Activated naive CD4-positive, alpha-beta T cell treated with anti-CD3 and anti-CD28 coated beads for 36 hours (primary cell): ENCODE results near the gene ATF5. TPM values are rescaled to one million over a fixed set of nuclear protein-coding genes. Genes with fewer than 3 reads are reported as not detected.

Source experiments
- CTCF ChIA-PET: fragments of 350-600 bp; sonication (Branson Sonifier 250); formaldehyde crosslinking; loops from one replicate; lab custom pipeline; 2021; ENCODE audit warnings: antibody characterized with exemption; lab: Charles Lee
- DNase-seq: peaks from one replicate; pipeline ENCODE4 v3.0.0-alpha.2; 2020
- H3K27ac Mint-ChIP-seq: one replicate; pipeline ENCODE4 v1.8.0; 2021; ENCODE audit warnings: mild to moderate bottlenecking, mixed read lengths
- H3K27me3 Mint-ChIP-seq: one replicate; pipeline ENCODE4 v1.8.0; 2021; ENCODE audit warnings: low read depth, mixed read lengths
- H3K36me3 Mint-ChIP-seq: one replicate; pipeline ENCODE4 v1.8.0; 2021; ENCODE audit warnings: low read depth, mixed read lengths
- H3K4me1 Mint-ChIP-seq: one replicate; pipeline ENCODE4 v1.8.0; 2021; ENCODE audit warnings: low read depth, mixed read lengths
- H3K4me3 Mint-ChIP-seq: one replicate; pipeline ENCODE4 v1.8.0; 2021; ENCODE audit warnings: mild to moderate bottlenecking, moderate library complexity, mixed read lengths
- H3K9me3 Mint-ChIP-seq: one replicate; pipeline ENCODE4 v1.8.0; 2021; ENCODE audit warnings: mixed read lengths
- intact Hi-C: fragments of 100-400 bp; cut with micrococcal nuclease; formaldehyde crosslinking; loops from one replicate; pipeline ENCODE4 v1.15.1; 2023
- total RNA-seq, 2 experiments: library from RNA; stranded (reverse); gene quantifications; one replicate each; pipeline ENCODE4 v1.2.3, GENCODE V29; 2021

The ATF5 gene
- total RNA-seq, 2 experiments from 2014 or later, result 8.0 to 8.8 TPM

DNA sequence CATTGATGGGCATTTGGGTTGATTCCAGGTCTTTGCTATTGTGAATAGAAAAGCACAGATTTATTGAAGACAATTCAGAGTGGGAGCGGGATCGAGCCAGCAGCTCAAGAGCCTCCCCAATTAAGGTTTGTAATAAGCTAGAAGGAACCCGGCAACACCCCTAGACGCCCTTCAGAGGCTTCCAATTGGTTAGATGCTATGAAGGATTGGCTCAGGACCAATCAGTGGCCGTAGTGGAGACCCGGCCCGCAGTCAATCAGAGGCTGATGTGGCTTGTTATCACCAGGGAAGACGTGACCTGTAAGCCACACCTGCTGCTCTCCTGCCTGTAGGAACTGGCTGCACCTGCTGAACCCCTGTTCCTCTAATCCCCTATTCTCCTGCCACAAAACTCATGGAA lies 17.4 kb downstream of the ATF5 start:
- no peak for DNase-seq
- no peaks in the 10 kb centered on the region for H3K9me3 Mint-ChIP-seq
- H3K4me1 Mint-ChIP-seq, result peaks cover 11% of the 10 kb centered on the region
- peaks cover 7% of the 10 kb centered on the region for H3K27me3 Mint-ChIP-seq
- CTCF ChIA-PET, result interaction anchor here (0.6 kb wide), 1 partner anchor 314 kb away, joined by 3 read pairs; no protein-coding TSS in a partner anchor
- intact Hi-C loops, result no loop called here
- H3K27ac Mint-ChIP-seq, result no peak overlapping the region
- no peaks in the 10 kb centered on the region for H3K36me3 Mint-ChIP-seq
- H3K4me3 Mint-ChIP-seq, result no peak overlapping the region

DNA sequence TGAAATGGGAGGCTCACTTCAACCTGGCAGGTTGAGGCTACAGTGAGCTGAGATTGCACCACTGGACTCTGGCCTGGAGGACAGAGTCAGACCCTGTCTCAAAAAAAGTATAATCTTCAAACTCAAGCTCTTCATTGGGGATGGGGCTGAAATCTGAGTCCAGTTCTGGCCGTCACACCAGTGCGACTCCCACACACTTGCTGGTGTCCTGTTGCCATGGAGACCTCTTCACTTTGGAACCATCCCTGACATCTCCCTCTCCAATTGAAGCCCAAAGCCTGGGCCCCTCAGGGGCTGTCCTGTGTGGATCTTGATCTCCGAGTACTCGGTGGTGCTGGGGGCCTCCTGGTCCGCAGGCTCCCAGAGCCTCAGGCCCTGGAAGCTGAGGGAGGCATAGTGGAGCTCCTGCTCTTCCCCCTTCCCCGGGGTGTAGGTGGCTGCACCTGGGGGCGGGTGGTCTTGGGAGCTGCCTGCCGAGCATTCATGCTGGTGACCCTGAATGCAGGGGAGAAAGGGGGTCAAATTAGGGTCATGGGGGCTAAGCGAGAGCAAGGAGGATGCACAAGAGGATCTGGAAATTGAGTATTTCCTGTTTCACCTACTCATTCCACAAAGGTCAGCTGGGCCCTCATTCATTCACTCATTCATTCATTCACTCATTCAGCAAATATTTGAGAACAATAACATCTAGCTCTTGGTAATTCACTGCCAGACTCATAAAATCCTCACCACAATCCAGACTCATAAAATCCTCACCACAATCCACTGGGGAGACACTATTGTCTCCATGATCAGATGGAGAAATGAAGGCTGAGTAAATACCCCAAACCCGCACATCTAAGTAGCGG lies 21.0 kb downstream of the ATF5 start:
- peaks cover 5% of the 10 kb centered on the region for H3K4me1 Mint-ChIP-seq
- H3K27ac Mint-ChIP-seq, result no peak overlapping the region
- H3K9me3 Mint-ChIP-seq, result no peaks in the 10 kb centered on the region
- H3K36me3 Mint-ChIP-seq, result no peaks in the 10 kb centered on the region
- intact Hi-C loops, result no loop called here
- no peak for DNase-seq
- peaks cover 2% of the 10 kb centered on the region for H3K27me3 Mint-ChIP-seq
- CTCF ChIA-PET, result interaction anchor here (0.7 to 2.1 kb wide), 3 partner anchors 11 to 38 kb away, joined by 3 to 8 read pairs (median 3); no protein-coding TSS in a partner anchor
- no peak overlapping the region for H3K4me3 Mint-ChIP-seq

DNA sequence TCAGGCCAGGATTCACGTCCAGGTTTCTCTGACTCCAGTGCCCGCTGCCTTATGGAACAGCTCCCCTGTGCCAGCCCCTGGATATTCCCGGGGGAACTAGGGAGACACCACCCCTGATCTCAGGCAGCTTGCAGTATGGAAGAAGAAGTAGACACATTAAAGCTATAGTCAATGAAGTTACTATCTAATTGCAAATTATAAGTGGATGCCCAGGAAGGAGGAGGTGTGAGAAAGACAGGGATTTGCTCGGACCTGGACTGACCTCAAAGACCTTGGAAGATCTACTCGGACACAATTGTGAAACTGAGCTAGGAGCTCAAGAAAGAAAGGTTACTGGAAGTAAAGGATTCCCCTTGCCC lies 21.6 kb downstream of the ATF5 start:
- no peaks in the 10 kb centered on the region for H3K9me3 Mint-ChIP-seq
- no peak for DNase-seq
- intact Hi-C loops, result no loop called here
- CTCF ChIA-PET, result interaction anchor here (0.7 to 2.1 kb wide), 3 partner anchors 12 to 38 kb away, joined by 3 to 8 read pairs (median 3); no protein-coding TSS in a partner anchor
- no peaks in the 10 kb centered on the region for H3K36me3 Mint-ChIP-seq
- H3K27ac Mint-ChIP-seq, result no peak overlapping the region
- no peak overlapping the region for H3K4me3 Mint-ChIP-seq
- no peaks in the 10 kb centered on the region for H3K27me3 Mint-ChIP-seq
- H3K4me1 Mint-ChIP-seq, result peaks cover 5% of the 10 kb centered on the region

DNA sequence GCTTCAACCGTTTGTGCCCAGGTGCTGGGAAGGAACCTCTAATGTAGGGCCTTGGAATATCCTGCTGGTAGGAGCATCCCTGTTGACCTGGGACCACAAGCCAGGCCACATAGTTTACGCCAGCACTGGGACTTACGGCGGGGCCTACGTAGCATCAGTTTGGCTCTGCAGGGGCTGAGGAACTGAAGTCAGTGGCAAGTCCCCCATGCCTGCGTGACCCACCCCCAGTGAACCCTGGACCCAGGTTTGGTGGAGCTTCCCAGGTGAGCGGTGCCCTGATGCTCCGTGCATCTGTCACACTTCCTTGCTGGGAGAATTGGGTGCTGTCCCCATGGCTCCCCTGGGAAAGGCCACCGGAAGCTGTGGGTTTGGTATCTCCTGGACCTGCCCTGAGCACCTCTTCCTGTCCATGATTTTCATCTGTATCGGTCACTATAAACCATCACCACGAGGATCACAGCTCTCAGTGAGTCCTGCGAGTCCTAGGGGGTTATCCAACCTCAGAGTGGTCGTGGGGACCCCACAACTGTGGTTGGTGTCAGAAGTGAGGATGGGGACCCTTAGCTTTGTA lies 22.0 kb downstream of the ATF5 start:
- CTCF ChIA-PET, result interaction anchor here (0.7 to 2.1 kb wide), 3 partner anchors 12 to 37 kb away, joined by 3 to 8 read pairs (median 3); no protein-coding TSS in a partner anchor
- no peaks in the 10 kb centered on the region for H3K27me3 Mint-ChIP-seq
- no peaks in the 10 kb centered on the region for H3K9me3 Mint-ChIP-seq
- intact Hi-C loops, result no loop called here
- peaks cover 5% of the 10 kb centered on the region for H3K4me1 Mint-ChIP-seq
- no peak overlapping the region for H3K27ac Mint-ChIP-seq
- no peak for DNase-seq
- H3K4me3 Mint-ChIP-seq, result no peak overlapping the region
- no peaks in the 10 kb centered on the region for H3K36me3 Mint-ChIP-seq

DNA sequence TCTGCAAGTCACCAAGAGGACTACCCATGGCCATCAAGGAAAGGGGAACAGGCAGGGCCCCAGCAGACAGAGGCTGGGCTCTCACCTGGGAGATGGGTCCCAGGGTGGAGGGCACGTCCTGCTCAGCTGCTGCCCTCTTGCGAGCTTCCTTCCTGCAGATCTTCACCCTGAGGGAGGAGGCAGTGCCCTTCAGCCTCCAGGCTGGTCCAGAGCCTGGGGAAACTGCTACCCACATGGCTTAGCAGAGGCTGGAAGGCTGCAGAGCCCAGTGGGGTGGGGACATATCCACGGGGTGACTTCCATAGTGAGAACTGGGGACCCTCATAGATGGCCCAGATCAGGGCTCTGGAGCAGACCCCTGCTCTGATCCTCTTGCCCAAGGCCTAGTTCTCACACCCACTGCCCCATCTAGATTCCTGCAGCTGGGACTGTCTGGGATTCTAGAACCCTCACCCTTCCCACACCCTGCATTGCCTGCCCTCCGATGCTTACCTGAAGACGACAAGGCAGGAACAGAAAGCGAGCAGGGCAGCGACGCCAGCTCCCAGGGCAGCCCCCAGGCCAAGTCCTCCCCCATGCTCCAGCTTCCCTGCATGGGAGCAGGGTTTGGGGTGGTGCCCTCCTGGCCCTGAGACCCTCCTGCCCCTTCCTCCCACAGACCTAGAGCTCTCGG lies 22.9 kb downstream of the ATF5 start:
- Mint-ChIP-seq H3K4me1 (peaks cover 5% of the 10 kb centered on the region), H3K9me3 (no peaks in the 10 kb centered on the region), H3K4me3 (no peak overlapping the region), H3K36me3 (no peaks in the 10 kb centered on the region), H3K27me3 (no peaks in the 10 kb centered on the region), H3K27ac (no peak overlapping the region)
- intact Hi-C loops, result no loop called here
- CTCF ChIA-PET, result no interaction called here
- DNase-seq, result no peak

DNA sequence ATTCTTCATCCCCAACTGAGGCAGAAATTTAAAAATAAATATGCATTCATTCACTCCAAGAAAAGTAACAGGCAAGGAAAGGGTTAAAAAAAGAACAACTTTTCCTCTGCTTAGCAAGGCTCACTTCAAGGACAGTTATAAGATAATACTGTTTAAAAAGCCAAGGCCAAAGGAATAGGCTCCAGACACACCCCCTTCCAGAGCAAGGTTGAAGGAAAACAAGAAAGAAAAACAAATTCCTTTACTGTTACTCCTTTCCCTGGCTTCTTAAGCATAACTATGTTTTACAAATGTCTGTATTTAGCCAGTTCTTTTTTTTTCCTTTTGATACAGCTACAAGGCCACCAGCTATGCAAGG lies 23.5 kb downstream of the ATF5 start:
- H3K36me3 Mint-ChIP-seq, result no peaks in the 10 kb centered on the region
- no peak for DNase-seq
- intact Hi-C loops, result no loop called here
- H3K9me3 Mint-ChIP-seq, result no peaks in the 10 kb centered on the region
- CTCF ChIA-PET, result no interaction called here
- H3K27ac Mint-ChIP-seq, result no peak overlapping the region
- no peak overlapping the region for H3K4me3 Mint-ChIP-seq
- H3K27me3 Mint-ChIP-seq, result no peaks in the 10 kb centered on the region
- peaks cover 5% of the 10 kb centered on the region for H3K4me1 Mint-ChIP-seq

DNA sequence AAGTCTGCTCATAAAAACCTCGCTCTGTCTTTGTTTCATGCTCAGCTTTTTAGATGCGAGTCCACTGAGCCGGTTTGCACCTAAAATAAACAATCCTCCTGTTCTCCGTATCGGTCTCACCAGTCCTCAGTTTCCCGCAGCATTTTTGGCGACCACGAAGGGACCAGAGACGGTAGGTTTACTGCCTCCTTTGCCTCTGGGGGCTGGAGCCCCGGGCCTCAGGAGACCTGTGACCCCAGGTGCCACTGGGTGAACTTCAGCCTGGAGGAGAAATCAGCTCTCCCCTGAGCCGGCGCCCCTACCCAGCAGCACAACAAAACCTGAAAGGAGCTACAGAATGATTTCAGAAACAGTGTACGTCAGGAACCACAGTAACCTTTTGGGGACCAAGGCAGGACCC lies 23.9 kb downstream of the ATF5 start:
- no peaks in the 10 kb centered on the region for H3K36me3 Mint-ChIP-seq
- intact Hi-C loops, result no loop called here
- H3K9me3 Mint-ChIP-seq, result no peaks in the 10 kb centered on the region
- no peaks in the 10 kb centered on the region for H3K27me3 Mint-ChIP-seq
- H3K27ac Mint-ChIP-seq, result no peak overlapping the region
- no peak for DNase-seq
- CTCF ChIA-PET, result interaction anchor here (1.7 kb wide), 1 partner anchor 15 kb away, joined by 8 read pairs; no protein-coding TSS in a partner anchor
- H3K4me1 Mint-ChIP-seq, result peaks cover 5% of the 10 kb centered on the region
- no peak overlapping the region for H3K4me3 Mint-ChIP-seq

DNA sequence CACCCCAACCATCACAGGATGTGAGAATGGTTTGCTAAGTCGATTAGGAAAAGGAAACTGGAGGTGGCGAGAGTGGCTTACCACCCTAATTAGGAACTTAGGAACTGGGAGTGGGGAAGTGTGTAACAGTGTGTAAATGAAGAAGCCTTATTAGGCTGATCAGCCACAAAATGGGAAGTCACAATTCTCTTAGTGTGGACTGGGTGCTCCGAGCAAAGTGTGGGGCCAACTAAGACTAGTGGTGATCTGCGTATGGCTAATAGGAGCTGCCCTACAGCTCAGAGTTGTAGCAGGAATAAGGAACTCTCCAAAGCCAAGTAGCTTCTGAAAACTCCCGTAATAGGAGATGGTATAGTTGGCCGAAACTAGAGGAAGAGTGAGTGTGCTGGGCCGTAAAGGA lies 24.4 kb downstream of the ATF5 start:
- intact Hi-C loops, result no loop called here
- CTCF ChIA-PET, result interaction anchor here (1.4 to 1.7 kb wide), 2 partner anchors 15 to 30 kb away, joined by 5 to 8 read pairs; no protein-coding TSS in a partner anchor
- Mint-ChIP-seq H3K4me3 (no peak overlapping the region), H3K36me3 (no peaks in the 10 kb centered on the region), H3K9me3 (no peaks in the 10 kb centered on the region), H3K27ac (no peak overlapping the region), H3K4me1 (peaks cover 5% of the 10 kb centered on the region), H3K27me3 (no peaks in the 10 kb centered on the region)
- no peak for DNase-seq

DNA sequence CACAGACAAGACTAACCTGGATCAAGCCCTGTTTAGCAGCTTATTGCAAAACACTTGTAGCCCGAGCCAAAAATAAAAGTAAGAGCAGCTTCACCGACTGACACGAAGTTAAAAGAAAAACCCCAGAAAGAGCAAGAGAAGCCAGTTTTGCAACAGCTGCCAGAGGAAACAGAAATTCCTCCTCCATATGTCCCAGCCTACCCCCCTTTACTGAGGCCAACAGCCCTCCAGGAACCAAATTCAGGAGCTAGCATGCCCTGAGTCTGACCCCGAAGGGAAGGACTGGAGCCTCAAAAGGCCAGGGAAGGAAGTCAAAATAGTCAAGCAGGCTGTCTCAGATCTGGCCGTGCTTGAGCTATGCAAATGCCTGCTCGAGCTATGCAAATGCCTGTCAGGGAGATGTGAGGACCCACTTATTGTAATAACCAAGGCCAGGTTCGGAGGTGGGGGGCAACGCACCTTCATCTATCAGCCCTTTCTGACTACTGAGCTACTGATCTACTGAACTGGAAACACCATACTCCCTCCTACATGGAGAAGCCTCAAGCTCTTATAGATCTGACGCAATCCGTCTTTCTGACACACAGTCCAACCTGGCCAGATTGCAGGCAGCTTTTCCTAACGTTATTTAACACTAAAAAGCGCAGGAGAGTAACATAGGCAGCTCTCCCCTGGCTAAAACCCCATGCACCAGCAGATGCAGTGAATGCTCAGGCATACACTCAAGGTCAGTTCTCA lies 25.3 kb downstream of the ATF5 start:
- H3K4me1 Mint-ChIP-seq, result peaks cover 5% of the 10 kb centered on the region
- no peak overlapping the region for H3K27ac Mint-ChIP-seq

DNA sequence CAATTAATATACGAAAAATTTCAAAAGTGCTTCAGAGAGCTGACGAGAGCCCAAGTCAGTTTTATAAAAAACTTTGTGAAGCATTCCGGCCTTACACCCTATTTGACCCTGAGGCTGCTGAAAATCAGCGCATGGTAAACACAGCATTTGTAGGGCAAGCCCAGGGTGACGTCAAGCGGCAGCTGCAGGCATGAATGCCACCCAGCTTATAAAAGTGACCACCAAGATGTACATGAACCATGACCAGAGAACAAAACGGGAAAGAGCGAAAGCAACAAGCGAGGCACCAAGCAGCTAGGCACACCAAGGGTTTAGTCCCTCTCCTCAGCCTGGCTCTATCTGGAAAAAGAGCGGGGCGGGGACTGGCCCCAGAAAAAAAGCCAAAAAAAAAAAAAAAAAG lies 25.9 kb downstream of the ATF5 start:
- Mint-ChIP-seq H3K27me3 (no peaks in the 10 kb centered on the region), H3K4me1 (peaks cover 5% of the 10 kb centered on the region), H3K27ac (no peak overlapping the region), H3K36me3 (no peaks in the 10 kb centered on the region), H3K9me3 (no peaks in the 10 kb centered on the region), H3K4me3 (no peak overlapping the region)
- intact Hi-C loops, result no loop called here
- CTCF ChIA-PET, result no interaction called here
- no peak for DNase-seq

More for the DNA sequence above, 25.3 kb downstream of the ATF5 start:
- H3K27me3 Mint-ChIP-seq, result no peaks in the 10 kb centered on the region
- H3K9me3 Mint-ChIP-seq, result no peaks in the 10 kb centered on the region
- H3K4me3 Mint-ChIP-seq, result no peak overlapping the region
- no peaks in the 10 kb centered on the region for H3K36me3 Mint-ChIP-seq
- DNase-seq, result no peak
- CTCF ChIA-PET, result interaction anchor here (0.9 to 1.7 kb wide), 3 partner anchors 16 to 31 kb away, joined by 3 to 8 read pairs (median 5); no protein-coding TSS in a partner anchor
- intact Hi-C loops, result no loop called here

DNA sequence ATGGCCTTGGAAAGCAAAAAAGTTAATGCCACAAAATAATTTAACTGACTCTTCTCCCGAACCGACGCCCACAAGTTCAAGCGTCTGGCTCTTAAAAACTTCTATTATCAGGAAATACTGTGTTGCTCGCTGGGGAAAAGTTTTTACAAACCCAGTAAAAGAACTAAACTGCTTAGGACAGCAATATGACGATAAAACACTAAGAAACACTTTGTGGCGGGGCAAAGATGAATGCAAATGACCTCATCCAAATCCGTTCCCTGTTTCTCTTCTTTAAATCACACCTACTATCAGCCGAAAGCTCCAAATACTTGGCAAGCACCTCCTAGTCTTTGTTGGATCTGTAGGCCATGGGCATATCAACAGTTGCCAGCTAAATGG lies 27.1 kb downstream of the ATF5 start:
- CTCF ChIA-PET, result interaction anchor here (1.3 kb wide), 1 partner anchor 18 kb away, joined by 4 read pairs; no protein-coding TSS in a partner anchor
- H3K36me3 Mint-ChIP-seq, result no peaks in the 10 kb centered on the region
- H3K27me3 Mint-ChIP-seq, result no peaks in the 10 kb centered on the region
- peaks cover 5% of the 10 kb centered on the region for H3K4me1 Mint-ChIP-seq
- no peak overlapping the region for H3K4me3 Mint-ChIP-seq
- no peak for DNase-seq
- H3K27ac Mint-ChIP-seq, result no peak overlapping the region
- intact Hi-C loops, result no loop called here
- H3K9me3 Mint-ChIP-seq, result no peaks in the 10 kb centered on the region
